Duodenal mucosa (tissue), 2 donors: ENCODE results near the gene FAM174B.
"Not testable (repeated sequence)": the region's sequence is repeated elsewhere in the genome, so short reads cannot be mapped to it uniquely, and the experiment has no call there.

ENCODE experiments used
- H3K27ac ChIP-seq: one replicate; pipeline ENCODE4 v1.7.0; 2013; ENCODE audit warnings: low read depth, low read length
- H3K27me3 ChIP-seq, 2 donors: one replicate each; pipeline ENCODE4 v1.7.0; 2013; ENCODE audit warnings: low read length in 2 of 2, control low read depth in 1 of 2; ENCODE audit not compliant: insufficient read depth in 2 of 2, control insufficient read depth in 1 of 2
- H3K36me3 ChIP-seq, 2 donors: one replicate each; pipeline ENCODE4 v1.7.0; 2013; ENCODE audit warnings: low read length in 2 of 2, control low read depth in 1 of 2; ENCODE audit not compliant: insufficient read depth in 2 of 2, control insufficient read depth in 1 of 2
- H3K4me1 ChIP-seq, 2 donors: one replicate each; pipeline ENCODE4 v1.7.0; 2013; ENCODE audit warnings: low read length in 2 of 2, control low read depth in 1 of 2; ENCODE audit not compliant: insufficient read depth in 2 of 2, control insufficient read depth in 1 of 2
- H3K4me3 ChIP-seq, 2 donors: one replicate each; pipeline ENCODE4 v1.7.0; 2013; ENCODE audit warnings: low read length in 2 of 2, low read depth in 1 of 2
- H3K9ac ChIP-seq, 2 donors: one replicate each; pipeline ENCODE4 v1.7.0; 2013; ENCODE audit warnings: low read length in 2 of 2, low read depth in 1 of 2
- H3K9me3 ChIP-seq, 2 donors: one replicate each; pipeline ENCODE4 v1.7.0; 2013; ENCODE audit warnings: low read length in 2 of 2, control low read depth in 1 of 2; ENCODE audit not compliant: control insufficient read depth in 1 of 2

FAM174B gene

GRCh38 chr15:92612891-92613290 is 42.7 kb downstream of the FAM174B start:
- Histone ChIP-seq H3K36me3 (no peaks in the 10 kb centered on the region), H3K9ac (no peak overlapping the region), H3K4me1 (peaks cover 8 to 18% of the 10 kb centered on the region in 2 donors), H3K9me3 (no peaks in the 10 kb centered on the region), H3K27ac (no peak overlapping the region), H3K27me3 (no peaks in the 10 kb centered on the region), H3K4me3 (no peak overlapping the region)

- H3K4me3 ChIP-seq = no peak overlapping the region
- H3K27me3 ChIP-seq = no peaks in the 10 kb centered on the region
- H3K9me3 ChIP-seq = no peaks in the 10 kb centered on the region
- no peaks in the 10 kb centered on the region for H3K36me3 ChIP-seq
- H3K9ac ChIP-seq = no peak overlapping the region
- peaks cover 7 to 11% of the 10 kb centered on the region in 2 donors for H3K4me1 ChIP-seq
- H3K27ac ChIP-seq = no peak overlapping the region
These were observed 43.4 kb downstream of the FAM174B start for GRCh38 chr15:92611995-92612745.

GRCh38 chr15:92611150-92611549 is 44.4 kb downstream of the FAM174B start:
- no peaks in the 10 kb centered on the region for H3K36me3 ChIP-seq
- H3K4me1 ChIP-seq = peaks cover 0 to under 1% of the 10 kb centered on the region in 2 donors
- no peak overlapping the region for H3K4me3 ChIP-seq
- no peaks in the 10 kb centered on the region for H3K9me3 ChIP-seq
- H3K27ac ChIP-seq = no peak overlapping the region
- H3K27me3 ChIP-seq = no peaks in the 10 kb centered on the region
- H3K9ac ChIP-seq = no peak overlapping the region

GRCh38 chr15:92610101-92610520 is 45.5 kb downstream of the FAM174B start:
- Histone ChIP-seq H3K27me3 (no peaks in the 10 kb centered on the region), H3K36me3 (no peaks in the 10 kb centered on the region), H3K4me3 (no peak overlapping the region), H3K9me3 (no peaks in the 10 kb centered on the region), H3K27ac (no peak overlapping the region), H3K4me1 (no peaks in the 10 kb centered on the region), H3K9ac (no peak overlapping the region)

- Histone ChIP-seq H3K27ac (no peak overlapping the region), H3K4me3 (no peak overlapping the region), H3K27me3 (no peaks in the 10 kb centered on the region), H3K9ac (no peak overlapping the region), H3K36me3 (no peaks in the 10 kb centered on the region), H3K4me1 (no peaks in the 10 kb centered on the region), H3K9me3 (no peaks in the 10 kb centered on the region)
These were observed 46.5 kb downstream of the FAM174B start for GRCh38 chr15:92608866-92609700.

- not testable (repeated sequence) for H3K27ac ChIP-seq, H3K4me3 ChIP-seq, H3K36me3 ChIP-seq, H3K9ac ChIP-seq, H3K4me1 ChIP-seq, H3K27me3 ChIP-seq, H3K9me3 ChIP-seq
These were observed 48.8 kb downstream of the FAM174B start for GRCh38 chr15:92606836-92607150.

- Histone ChIP-seq H3K4me1 (no peaks in the 10 kb centered on the region), H3K27ac (no peak overlapping the region), H3K9ac (no peak overlapping the region), H3K36me3 (no peaks in the 10 kb centered on the region), H3K27me3 (no peaks in the 10 kb centered on the region), H3K9me3 (no peaks in the 10 kb centered on the region), H3K4me3 (no peak overlapping the region)
These were observed 49.3 kb downstream of the FAM174B start for GRCh38 chr15:92606126-92606835.

- no peak overlapping the region for H3K27ac ChIP-seq
- H3K36me3 ChIP-seq = no peaks in the 10 kb centered on the region
- H3K9ac ChIP-seq = no peak overlapping the region
- no peak overlapping the region for H3K4me3 ChIP-seq
- no peaks in the 10 kb centered on the region for H3K9me3 ChIP-seq
- H3K27me3 ChIP-seq = no peaks in the 10 kb centered on the region
- H3K4me1 ChIP-seq = no peaks in the 10 kb centered on the region
These were observed 50.2 kb downstream of the FAM174B start for GRCh38 chr15:92605225-92605944.

- H3K27me3 ChIP-seq = no peaks in the 10 kb centered on the region
- no peaks in the 10 kb centered on the region for H3K36me3 ChIP-seq
- H3K4me3 ChIP-seq = no peak overlapping the region
- H3K4me1 ChIP-seq = no peaks in the 10 kb centered on the region
- H3K9ac ChIP-seq = no peak overlapping the region
- no peak overlapping the region for H3K27ac ChIP-seq
- no peaks in the 10 kb centered on the region for H3K9me3 ChIP-seq
These were observed 51.7 kb downstream of the FAM174B start for GRCh38 chr15:92603743-92604470.
